ENCODE data around the gene CHMP4A.

DNA sequence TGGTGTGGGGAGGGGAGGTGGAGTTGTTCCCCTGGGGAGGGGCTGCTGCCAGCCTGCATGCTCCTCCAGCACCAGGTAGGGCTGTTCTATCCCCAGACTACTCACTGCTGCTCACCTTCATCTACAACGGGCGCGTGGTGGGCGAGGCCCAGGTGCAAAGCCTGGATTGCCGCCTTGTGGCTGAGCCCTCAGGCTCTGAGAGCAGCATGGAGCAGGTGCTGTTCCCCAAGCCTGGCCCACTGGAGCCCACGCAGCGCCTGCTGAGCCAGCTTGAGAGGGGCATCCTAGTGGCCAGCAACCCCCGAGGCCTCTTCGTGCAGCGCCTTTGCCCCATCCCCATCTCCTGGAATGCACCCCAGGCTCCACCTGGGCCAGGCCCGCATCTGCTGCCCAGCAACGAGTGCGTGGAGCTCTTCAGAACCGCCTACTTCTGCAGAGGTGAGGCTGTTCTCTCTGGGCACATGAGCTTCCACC is 48.7 kb downstream of the CHMP4A start:
- no peak for TF ChIP-seq POLR2A (IDR thresholded peaks at IDR 0.05)
- TF ChIP-seq, protein P1, sequence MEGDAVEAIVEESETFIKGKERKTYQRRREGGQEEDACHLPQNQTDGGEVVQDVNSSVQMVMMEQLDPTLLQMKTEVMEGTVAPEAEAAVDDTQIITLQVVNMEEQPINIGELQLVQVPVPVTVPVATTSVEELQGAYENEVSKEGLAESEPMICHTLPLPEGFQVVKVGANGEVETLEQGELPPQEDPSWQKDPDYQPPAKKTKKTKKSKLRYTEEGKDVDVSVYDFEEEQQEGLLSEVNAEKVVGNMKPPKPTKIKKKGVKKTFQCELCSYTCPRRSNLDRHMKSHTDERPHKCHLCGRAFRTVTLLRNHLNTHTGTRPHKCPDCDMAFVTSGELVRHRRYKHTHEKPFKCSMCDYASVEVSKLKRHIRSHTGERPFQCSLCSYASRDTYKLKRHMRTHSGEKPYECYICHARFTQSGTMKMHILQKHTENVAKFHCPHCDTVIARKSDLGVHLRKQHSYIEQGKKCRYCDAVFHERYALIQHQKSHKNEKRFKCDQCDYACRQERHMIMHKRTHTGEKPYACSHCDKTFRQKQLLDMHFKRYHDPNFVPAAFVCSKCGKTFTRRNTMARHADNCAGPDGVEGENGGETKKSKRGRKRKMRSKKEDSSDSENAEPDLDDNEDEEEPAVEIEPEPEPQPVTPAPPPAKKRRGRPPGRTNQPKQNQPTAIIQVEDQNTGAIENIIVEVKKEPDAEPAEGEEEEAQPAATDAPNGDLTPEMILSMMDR (IDR thresholded peaks at IDR 0.05) = no peak

Data from gastroesophageal sphincter (tissue), 3 donors.